Trophoblast cell (in vitro differentiated cells and primary cell): Measurements from ENCODE around the gene KDELR1.

Experiments used
- DNase-seq, 2 donors: peaks; one replicate each; pipeline ENCODE4 v3.0.0-alpha.2; 2016
- H2AFZ ChIP-seq: 2 replicates; pipeline ENCODE4 v1.6.1; 2013; ENCODE audit warnings: low read length, moderate library complexity, mild to moderate bottlenecking; ENCODE audit not compliant: insufficient read depth, poor library complexity
- H2AK5ac ChIP-seq: 2 replicates; pipeline ENCODE4 v1.6.1; 2013; ENCODE audit warnings: mild to moderate bottlenecking, low read length
- H2BK120ac ChIP-seq: 2 replicates; pipeline ENCODE4 v1.6.1; 2013; ENCODE audit warnings: low read length, mild to moderate bottlenecking, moderate library complexity; ENCODE audit not compliant: insufficient read depth, poor library complexity
- H2BK12ac ChIP-seq: 2 replicates; pipeline ENCODE4 v1.6.1; 2013; ENCODE audit warnings: mild to moderate bottlenecking, low read length, moderate library complexity
- H2BK5ac ChIP-seq: 2 replicates; pipeline ENCODE4 v1.6.1; 2013; ENCODE audit warnings: low read length, low read depth, moderate library complexity, mild to moderate bottlenecking; ENCODE audit not compliant: poor library complexity
- H3K14ac ChIP-seq: 2 replicates; pipeline ENCODE4 v1.6.1; 2013; ENCODE audit warnings: mild to moderate bottlenecking, low read length
- H3K18ac ChIP-seq: 2 replicates; pipeline ENCODE4 v1.6.1; 2013; ENCODE audit warnings: mild to moderate bottlenecking, low read length
- H3K23ac ChIP-seq: 2 replicates; pipeline ENCODE4 v1.6.1; 2013; ENCODE audit warnings: low read length
- H3K27ac ChIP-seq: 2 replicates; pipeline ENCODE4 v1.5.1; 2013; ENCODE audit warnings: low read depth, mild to moderate bottlenecking, inconsistent platforms, low read length, moderate library complexity
- H3K27me3 ChIP-seq: 2 replicates; pipeline ENCODE4 v1.6.1; 2013; ENCODE audit warnings: inconsistent platforms, mild to moderate bottlenecking, low read length, moderate library complexity; ENCODE audit not compliant: insufficient read depth
- H3K36me3 ChIP-seq, 2 experiments: 1 replicate in 1 of 2; 2 replicates in 1 of 2; pipeline ENCODE4 v1.6.1; 2013; ENCODE audit warnings: low read length in 2 of 2, mild to moderate bottlenecking in 2 of 2, moderate library complexity in 1 of 2; ENCODE audit not compliant: insufficient read depth in 2 of 2, control insufficient read depth in 1 of 2
- H3K4ac ChIP-seq: 2 replicates; pipeline ENCODE4 v1.6.1; 2013; ENCODE audit warnings: low read depth, mild to moderate bottlenecking, low read length, moderate library complexity
- H3K4me1 ChIP-seq, 2 experiments: 1 replicate in 1 of 2; 2 replicates in 1 of 2; pipeline ENCODE4 v1.6.1; 2013; ENCODE audit warnings: low read length in 2 of 2, mild to moderate bottlenecking in 2 of 2, moderate library complexity in 1 of 2; ENCODE audit not compliant: insufficient read depth in 2 of 2, control insufficient read depth in 1 of 2
- H3K4me2 ChIP-seq: 2 replicates; pipeline ENCODE4 v1.6.1; 2013; ENCODE audit warnings: inconsistent platforms, mild to moderate bottlenecking, low read length, moderate library complexity
- H3K4me3 ChIP-seq: 2 replicates; pipeline ENCODE4 v1.5.1; 2013; ENCODE audit warnings: mild to moderate bottlenecking, low read depth, low read length, inconsistent platforms
- H3K79me1 ChIP-seq: one replicate; pipeline ENCODE4 v1.6.1; 2013; ENCODE audit warnings: low read length
- H3K79me2 ChIP-seq: 2 replicates; pipeline ENCODE4 v1.6.1; 2013; ENCODE audit warnings: low read length, mild to moderate bottlenecking; ENCODE audit not compliant: control insufficient read depth, insufficient read depth, poor library complexity
- H3K9ac ChIP-seq: 2 replicates; pipeline ENCODE4 v1.6.1; 2013; ENCODE audit warnings: mild to moderate bottlenecking, low read length
- H3K9me3 ChIP-seq: 2 replicates; pipeline ENCODE4 v1.6.1; 2013; ENCODE audit warnings: low read depth, mild to moderate bottlenecking, control low read depth, inconsistent platforms, low read length; ENCODE audit not compliant: insufficient read depth
- H4K12ac ChIP-seq: 2 replicates; pipeline ENCODE4 v1.6.1; 2013; ENCODE audit warnings: low read depth, mild to moderate bottlenecking, low read length, moderate library complexity
- H4K8ac ChIP-seq: 2 replicates; pipeline ENCODE4 v1.6.1; 2013; ENCODE audit warnings: low read depth, mild to moderate bottlenecking, low read length, moderate library complexity
- H4K91ac ChIP-seq: one replicate; pipeline ENCODE4 v1.6.1; 2013; ENCODE audit warnings: low read depth, mild to moderate bottlenecking, low read length, moderate library complexity
- WGBS: extraction: QIAGEN DNeasy Blood & Tissue Kit; methylation state at CpG from one replicate; pipeline ENCODE4 v1.1.7; 2013; ENCODE audit warnings: missing lambda C conversion rate; ENCODE audit not compliant: insufficient read length, insufficient coverage; ENCODE audit errors: extremely low coverage; 5-methylcytosine and 5-hydroxymethylcytosine counted together

The KDELR1 gene

DNA sequence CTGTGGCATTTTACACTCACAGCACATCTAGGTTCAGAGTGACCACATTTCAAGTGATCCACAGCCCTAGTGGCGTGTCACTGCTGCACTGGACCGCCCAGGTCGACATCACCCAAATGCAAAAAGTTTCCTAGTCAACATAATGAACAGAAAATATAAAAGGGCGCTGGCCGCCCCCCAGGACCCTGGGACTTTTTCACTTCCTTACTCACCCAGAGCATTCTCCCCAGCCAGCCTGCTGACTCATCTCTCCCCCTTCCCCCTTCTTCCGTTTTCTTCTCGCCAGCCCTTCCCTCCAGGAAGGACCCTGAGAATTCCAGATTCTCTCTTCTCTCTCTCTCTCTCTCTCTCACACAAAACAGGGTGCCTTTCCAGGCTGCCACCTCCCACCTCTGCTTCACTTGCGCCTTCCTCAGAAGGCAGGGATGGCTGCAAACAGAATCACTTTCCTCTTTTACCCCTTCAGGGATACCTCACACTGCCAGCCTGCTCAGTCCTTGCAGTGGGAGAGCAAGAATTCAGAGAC, 33.4 kb upstream of the KDELR1 start:
- H3K14ac ChIP-seq, result peak overlapping the region; percentile 75
- peak overlapping the region; percentile 86 for H4K12ac ChIP-seq
- no peaks in the 10 kb centered on the region for H3K36me3 ChIP-seq
- peak overlapping the region; percentile 99 for H2BK120ac ChIP-seq
- H4K91ac ChIP-seq, result peak overlapping the region; percentile 97
- no peak overlapping the region for H3K23ac ChIP-seq
- H3K4ac ChIP-seq, result peak overlapping the region; percentile 73
- no peak overlapping the region for H3K18ac ChIP-seq
- peak in 1 of 2 donors; percentile 23 for DNase-seq
- H3K9me3 ChIP-seq, result peaks cover 2% of the 10 kb centered on the region
- H3K9ac ChIP-seq, result no peak overlapping the region
- H3K79me1 ChIP-seq, result peaks cover 2% of the 10 kb centered on the region
- H3K27me3 ChIP-seq, result no peaks in the 10 kb centered on the region
- peaks cover 2 to 4% of the 10 kb centered on the region in 2 experiments for H3K4me1 ChIP-seq
- no peak overlapping the region for H2AK5ac ChIP-seq
- no peak overlapping the region for H3K4me3 ChIP-seq
- peak overlapping the region; percentile 94 for H4K8ac ChIP-seq
- H3K4me2 ChIP-seq, result peak overlapping the region; percentile 51
- peak overlapping the region; percentile 95 for H2BK5ac ChIP-seq
- H2AFZ ChIP-seq, result peak overlapping the region; percentile 8
- no CpG with 5 or more reads among the region's 8 CpGs for WGBS
- peak overlapping the region; percentile 83 for H3K27ac ChIP-seq
- peaks cover 1% of the 10 kb centered on the region for H3K79me2 ChIP-seq
- H2BK12ac ChIP-seq, result peak overlapping the region; percentile 56

- Histone ChIP-seq H3K79me2 (peaks cover 1% of the 10 kb centered on the region), H2AFZ (no peak overlapping the region), H3K27me3 (no peaks in the 10 kb centered on the region), H3K23ac (no peak overlapping the region), H2BK12ac (no peak overlapping the region), H3K9ac (no peak overlapping the region), H3K18ac (no peak overlapping the region), H3K27ac (no peak overlapping the region), H3K4me3 (no peak overlapping the region), H3K9me3 (peaks cover 2% of the 10 kb centered on the region), H4K8ac (no peak overlapping the region), H3K4ac (no peak overlapping the region), H3K4me2 (no peak overlapping the region), H2BK120ac (no peak overlapping the region), H3K36me3 (no peaks in the 10 kb centered on the region), H4K91ac (no peak overlapping the region), H2AK5ac (no peak overlapping the region), H4K12ac (no peak overlapping the region), H2BK5ac (no peak overlapping the region), H3K14ac (no peak overlapping the region), H3K79me1 (peaks cover 2% of the 10 kb centered on the region), H3K4me1 (peaks cover 2 to 4% of the 10 kb centered on the region in 2 experiments)
- no CpG with 5 or more reads among the region's 16 CpGs for WGBS
- no peak for DNase-seq
Observed at GRCh38 chr19:48421548-48421947, 30.2 kb upstream of the KDELR1 start.

- H3K14ac ChIP-seq, result no peak overlapping the region
- DNase-seq, result peak in 1 of 2 donors; percentile 8
- no peak overlapping the region for H4K12ac ChIP-seq
Observed at GRCh38 chr19:48419158-48419920, 28.0 kb upstream of the KDELR1 start.

DNA sequence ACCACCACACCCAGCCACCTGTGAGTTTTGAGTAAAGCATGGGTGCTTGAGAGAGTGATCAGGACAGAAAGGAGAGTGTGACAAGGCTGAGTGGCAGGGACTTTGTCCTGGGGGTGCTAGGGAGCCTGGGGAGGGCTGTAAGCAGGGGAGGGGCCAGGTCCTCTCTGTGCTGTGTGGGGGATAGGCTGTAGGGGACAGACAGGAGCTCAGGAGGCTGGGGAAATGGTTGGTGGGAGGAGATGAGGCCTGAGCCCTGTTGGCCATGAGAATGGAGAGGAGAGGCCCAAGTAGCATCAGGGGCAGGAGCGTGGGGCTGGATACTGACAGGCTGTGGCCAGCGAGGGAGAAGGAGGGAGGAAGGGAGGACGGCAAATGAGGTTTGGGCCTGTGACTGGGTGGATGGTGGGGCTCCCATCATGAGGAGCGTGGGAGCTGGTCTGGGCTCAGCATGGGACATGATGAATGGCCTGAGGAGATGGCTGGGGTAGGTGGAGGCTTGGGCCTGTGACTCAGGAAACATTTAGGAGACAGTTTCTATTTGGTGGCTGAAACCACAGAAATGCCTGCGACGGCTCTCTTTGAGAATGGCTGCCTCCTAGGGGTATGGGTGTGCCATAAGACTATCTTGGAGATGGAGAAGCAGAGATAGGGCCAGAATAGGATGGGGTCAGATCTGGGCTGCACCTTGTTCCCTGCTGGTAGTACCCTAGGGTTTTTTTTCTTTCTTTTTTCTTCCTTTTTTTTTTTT, 27.1 kb upstream of the KDELR1 start:
- DNase-seq, result peak in 1 of 2 donors; percentile 28
- no peaks in the 10 kb centered on the region for H3K36me3 ChIP-seq
- no peak overlapping the region for H3K14ac ChIP-seq
- H3K4ac ChIP-seq, result no peak overlapping the region
- no peak overlapping the region for H3K4me3 ChIP-seq
- H3K79me1 ChIP-seq, result no peaks in the 10 kb centered on the region
- peaks cover 0 to 2% of the 10 kb centered on the region in 2 experiments for H3K4me1 ChIP-seq
- H3K4me2 ChIP-seq, result no peak overlapping the region
- no peaks in the 10 kb centered on the region for H3K27me3 ChIP-seq
- no CpG with 5 or more reads among the region's 6 CpGs for WGBS
- no peak overlapping the region for H2AFZ ChIP-seq
- H3K79me2 ChIP-seq, result no peaks in the 10 kb centered on the region
- H3K18ac ChIP-seq, result no peak overlapping the region
- no peak overlapping the region for H4K8ac ChIP-seq
- no peak overlapping the region for H2BK5ac ChIP-seq
- peaks cover 4% of the 10 kb centered on the region for H3K9me3 ChIP-seq
- no peak overlapping the region for H3K9ac ChIP-seq
- no peak overlapping the region for H2AK5ac ChIP-seq
- no peak overlapping the region for H2BK120ac ChIP-seq
- H2BK12ac ChIP-seq, result no peak overlapping the region
- no peak overlapping the region for H4K91ac ChIP-seq
- H4K12ac ChIP-seq, result no peak overlapping the region
- no peak overlapping the region for H3K23ac ChIP-seq
- H3K27ac ChIP-seq, result no peak overlapping the region

More at GRCh38 chr19:48419158-48419920, 28.0 kb upstream of the KDELR1 start:
- Histone ChIP-seq H3K9me3 (peaks cover 4% of the 10 kb centered on the region), H3K23ac (no peak overlapping the region), H3K36me3 (no peaks in the 10 kb centered on the region), H3K18ac (no peak overlapping the region), H3K79me2 (no peaks in the 10 kb centered on the region), H4K8ac (no peak overlapping the region), H4K91ac (no peak overlapping the region), H2AK5ac (no peak overlapping the region), H3K4me3 (no peak overlapping the region), H2AFZ (no peak overlapping the region), H2BK120ac (no peak overlapping the region), H2BK12ac (no peak overlapping the region), H3K27ac (no peak overlapping the region), H3K4me2 (no peak overlapping the region), H3K4ac (no peak overlapping the region), H3K27me3 (no peaks in the 10 kb centered on the region), H2BK5ac (no peak overlapping the region), H3K79me1 (no peaks in the 10 kb centered on the region), H3K9ac (no peak overlapping the region), H3K4me1 (no peaks in the 10 kb centered on the region)
- WGBS, result no CpG with 5 or more reads among the region's 31 CpGs
